ENCODE data around the gene MMP3.

Gene MMP3

GRCh38 chr11:102832612-102833011 lies 10.8 kb downstream of the MMP3 start:
- DNase-seq (ENCODE audit: low read depth in 2 of 2) = no peak

GRCh38 chr11:102831489-102832440 lies 11.6 kb downstream of the MMP3 start:
- DNase-seq (ENCODE audit: low read depth in 2 of 2) = peak; percentile 44 to 47

- no peak for DNase-seq (ENCODE audit: low read depth in 2 of 2)
These were observed 12.3 kb downstream of the MMP3 start for GRCh38 chr11:102831128-102831488.

- DNase-seq (ENCODE audit: low read depth in 2 of 2) = peak in 1 of 2 experiments; percentile 20
These were observed 13.2 kb downstream of the MMP3 start for GRCh38 chr11:102830001-102830727.

- no peak for DNase-seq (ENCODE audit: low read depth in 2 of 2)
These were observed 14.0 kb downstream of the MMP3 start for GRCh38 chr11:102829316-102830000.

- no peak for DNase-seq (ENCODE audit: low read depth in 2 of 2)
These were observed 18.9 kb downstream of the MMP3 start for GRCh38 chr11:102824556-102824955.

- no peak for DNase-seq (ENCODE audit: low read depth in 2 of 2)
These were observed 23.9 kb downstream of the MMP3 start for GRCh38 chr11:102819491-102819890.

- no peak for DNase-seq (ENCODE audit: low read depth in 2 of 2)
These were observed 29.9 kb downstream of the MMP3 start for GRCh38 chr11:102813484-102813883.

- DNase-seq (ENCODE audit: low read depth in 2 of 2) = no peak
These were observed 31.2 kb downstream of the MMP3 start for GRCh38 chr11:102812188-102812587.

- no peak for DNase-seq (ENCODE audit: low read depth in 2 of 2)
These were observed 32.3 kb downstream of the MMP3 start for GRCh38 chr11:102810950-102811660.

GRCh38 chr11:102809971-102810370 lies 33.4 kb downstream of the MMP3 start:
- DNase-seq (ENCODE audit: low read depth in 2 of 2) = no peak

- no peak for DNase-seq (ENCODE audit: low read depth in 2 of 2)
These were observed 35.5 kb downstream of the MMP3 start for GRCh38 chr11:102807921-102808320.

GRCh38 chr11:102806296-102806695 lies 37.1 kb downstream of the MMP3 start:
- DNase-seq (ENCODE audit: low read depth in 2 of 2) = peak; percentile 50 to 59

- DNase-seq (ENCODE audit: low read depth in 2 of 2) = peak; percentile 95 to 96
These were observed 41.1 kb downstream of the MMP3 start for GRCh38 chr11:102802341-102802740.

- no peak for DNase-seq (ENCODE audit: low read depth in 2 of 2)
These were observed 42.6 kb downstream of the MMP3 start for GRCh38 chr11:102800767-102801166.

GRCh38 chr11:102799681-102800340 lies 43.6 kb downstream of the MMP3 start:
- no peak for DNase-seq (ENCODE audit: low read depth in 2 of 2)

- peak; percentile 63 to 70 for DNase-seq (ENCODE audit: low read depth in 2 of 2)
These were observed 45.2 kb downstream of the MMP3 start, which contains the start of gene MMP1 for GRCh38 chr11:102798012-102798746. Gene MMP1, minus strand, starts transcription at chr11:102798160. Its CDS starts 68 bp downstream, at chr11:102798092.

- no peak for DNase-seq (ENCODE audit: low read depth in 2 of 2)
These were observed 49.0 kb downstream of the MMP3 start for GRCh38 chr11:102794382-102794781.

- DNase-seq (ENCODE audit: low read depth in 2 of 2) = no peak
These were observed 49.6 kb downstream of the MMP3 start for GRCh38 chr11:102793677-102794290.

- no peak for DNase-seq (ENCODE audit: low read depth in 2 of 2)
These were observed 50.8 kb downstream of the MMP3 start for GRCh38 chr11:102792604-102793003.
